GM13977 (cell line): ENCODE results near the gene GANC.
"Not testable (repeated sequence)": the region's sequence is repeated elsewhere in the genome, so short reads cannot be mapped to it uniquely, and the experiment has no call there.

Source experiments
- DNase-seq: peaks from one replicate; pipeline ENCODE4 v3.0.0; 2012; ENCODE audit warnings: low spot score
- CTCF ChIP-seq: IDR thresholded peaks from 2 replicates; pipeline ENCODE4 v1.5.1; 2012; ENCODE audit warnings: mild to moderate bottlenecking, control low read depth; ENCODE audit not compliant: insufficient read depth; ENCODE audit errors: extremely low read depth, missing control alignments
- in situ Hi-C: fragments of 300-500 bp; cut with MboI; formaldehyde crosslinking; loops from one replicate; pipeline ENCODE4 v1.12.0; 2022; ENCODE audit warnings: low sequenced_read_pairs, low pct_unique_long_range_greater_than_20kb, mixed read lengths, inconsistent platforms; ENCODE audit not compliant: unreplicated experiment

GANC gene

GRCh38 chr15:42315521-42315920 is 42.5 kb downstream of the GANC start:
- TF ChIP-seq CTCF, result no peak
- in situ Hi-C loops, result no loop called here
- DNase-seq, result no peak

- in situ Hi-C loops, DNase-seq: not testable (repeated sequence)
Measured at GRCh38 chr15:42316282-42316805, 43.3 kb downstream of the GANC start.

- no peak for DNase-seq
- no peak for TF ChIP-seq CTCF
- in situ Hi-C loops, result no loop called here
Measured at GRCh38 chr15:42319206-42319605, 46.2 kb downstream of the GANC start.

GRCh38 chr15:42324308-42324707 is 51.3 kb downstream of the GANC start:
- TF ChIP-seq CTCF, result no peak
- in situ Hi-C loops, result no loop called here
- no peak for DNase-seq

- no peak for TF ChIP-seq CTCF
- DNase-seq, result no peak
- in situ Hi-C loops, result no loop called here
Measured at GRCh38 chr15:42329161-42329560, 56.2 kb downstream of the GANC start.

- in situ Hi-C loops, result no loop called here
- DNase-seq, result no peak
- no peak for TF ChIP-seq CTCF
Measured at GRCh38 chr15:42329992-42330391, 57.0 kb downstream of the GANC start.

GRCh38 chr15:42331235-42331634 is 58.2 kb downstream of the GANC start:
- no peak for DNase-seq
- in situ Hi-C loops, result no loop called here
- no peak for TF ChIP-seq CTCF
